ENCODE measurements around the gene IL1F10.
A peak's percentile ranks its signal among the peaks of the same experiment; 100 is the strongest.

Gene IL1F10

GRCh38 chr2:113060396-113060795 lies 7.4 kb upstream of the IL1F10 start:
- DNase-seq = no peak

GRCh38 chr2:113060796-113061195 lies 7.0 kb upstream of the IL1F10 start:
- DNase-seq = no peak

- no peak for DNase-seq
These were observed 6.5 kb upstream of the IL1F10 start for GRCh38 chr2:113061241-113061640.

- no peak for DNase-seq
These were observed 5.6 kb upstream of the IL1F10 start for GRCh38 chr2:113061896-113062770.

- no peak for DNase-seq
These were observed 3.5 kb upstream of the IL1F10 start for GRCh38 chr2:113064281-113064680.

- no peak for DNase-seq
These were observed 2.9 kb upstream of the IL1F10 start for GRCh38 chr2:113064898-113065297.

- DNase-seq = no peak
These were observed 479 bp downstream of the IL1F10 start for GRCh38 chr2:113068249-113068648.

GRCh38 chr2:113068706-113069485 lies 1.1 kb downstream of the IL1F10 start:
- DNase-seq = no peak

- DNase-seq = no peak
These were observed 2.2 kb downstream of the IL1F10 start for GRCh38 chr2:113069676-113070605.

- no peak for DNase-seq
These were observed 2.8 kb downstream of the IL1F10 start for GRCh38 chr2:113070606-113070975.

- no peak for DNase-seq
These were observed 4.8 kb downstream of the IL1F10 start for GRCh38 chr2:113072584-113072983.

- no peak for DNase-seq
These were observed 5.6 kb downstream of the IL1F10 start for GRCh38 chr2:113073325-113073834.

- DNase-seq = no peak
These were observed 7.3 kb downstream of the IL1F10 start for GRCh38 chr2:113075030-113075429.

- DNase-seq = no peak
These were observed 7.8 kb downstream of the IL1F10 start for GRCh38 chr2:113075600-113075999.

GRCh38 chr2:113076954-113077669 lies 9.3 kb downstream of the IL1F10 start:
- DNase-seq = no peak

GRCh38 chr2:113077921-113078320 lies 10.2 kb downstream of the IL1F10 start:
- no peak for DNase-seq

- DNase-seq = no peak
These were observed 10.6 kb downstream of the IL1F10 start for GRCh38 chr2:113078350-113078839.

- DNase-seq = no peak
These were observed 11.4 kb downstream of the IL1F10 start for GRCh38 chr2:113079131-113079530.

- peak in 1 of 2 experiments; percentile 40 for DNase-seq
These were observed 12.4 kb downstream of the IL1F10 start for GRCh38 chr2:113080134-113080533.

- DNase-seq = no peak
These were observed 13.9 kb downstream of the IL1F10 start for GRCh38 chr2:113081488-113082210.

- DNase-seq = no peak
These were observed 15.5 kb downstream of the IL1F10 start for GRCh38 chr2:113083296-113083695.

All from NCI-H526 (cell line).